Measurements from ENCODE around the gene MOG. TPM values are rescaled to one million over a fixed set of nuclear protein-coding genes. Genes with fewer than 3 reads are reported as not detected.
"Not testable (repeated sequence)": the region's sequence is repeated elsewhere in the genome, so short reads cannot be mapped to it uniquely, and the experiment has no call there.

MOG gene
- total RNA-seq, 1 experiment from 2014 or later, result not detected

DNA sequence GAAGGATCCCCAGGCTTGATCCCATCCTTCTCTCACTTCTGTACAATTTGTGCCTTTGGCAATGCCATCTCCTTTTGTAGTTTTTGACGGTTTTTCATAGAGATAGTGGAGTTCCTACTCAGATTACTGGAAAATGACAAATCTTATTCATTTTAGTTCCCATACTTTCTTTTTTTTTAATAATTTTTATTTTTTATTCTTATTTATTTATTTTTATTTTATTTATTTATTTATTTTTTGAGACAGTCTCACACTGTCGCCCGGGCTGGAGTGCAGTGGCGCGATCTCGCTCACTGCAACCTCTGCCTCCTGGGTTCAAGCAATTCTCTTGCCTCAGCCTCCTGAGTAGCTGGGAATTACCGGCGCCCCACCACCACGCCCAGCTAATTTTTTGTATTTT lies 19.6 kb upstream of the MOG start:
- no peak for DNase-seq (ENCODE audit: low read depth)

DNA sequence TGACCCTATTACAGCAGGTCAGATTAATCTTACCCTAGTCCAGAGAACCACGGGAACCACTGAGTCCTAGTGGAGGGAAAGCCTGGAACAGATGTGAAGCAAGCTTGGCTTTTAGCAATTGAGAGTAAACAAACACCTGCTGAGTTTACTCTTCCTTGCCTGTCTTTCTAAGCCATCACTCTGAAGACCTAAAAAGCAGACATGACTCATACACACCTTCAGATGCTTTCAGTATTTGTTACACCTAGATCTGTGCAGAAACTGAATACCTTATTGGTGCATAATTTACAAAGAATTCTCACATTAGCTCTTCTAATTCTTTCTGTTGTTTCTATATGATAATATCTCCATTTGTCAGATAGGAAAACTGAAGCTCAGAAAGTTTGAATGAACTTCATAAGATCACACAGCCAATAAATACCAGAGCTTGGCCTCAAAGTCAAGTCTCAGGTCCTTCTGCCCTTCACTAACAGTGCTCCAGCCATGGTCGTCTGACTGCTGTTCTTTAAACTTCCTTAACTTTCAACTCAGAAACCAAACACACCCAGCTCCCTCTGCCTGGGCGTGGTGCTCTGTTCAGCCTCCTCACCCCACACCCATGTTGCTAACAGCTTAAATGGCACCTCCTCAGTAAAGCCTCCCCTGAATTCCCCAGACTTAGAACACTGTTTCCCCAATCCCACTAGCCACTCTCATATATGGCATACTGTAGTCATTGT lies 15.3 kb upstream of the MOG start:
- no peak for DNase-seq (ENCODE audit: low read depth)

DNA sequence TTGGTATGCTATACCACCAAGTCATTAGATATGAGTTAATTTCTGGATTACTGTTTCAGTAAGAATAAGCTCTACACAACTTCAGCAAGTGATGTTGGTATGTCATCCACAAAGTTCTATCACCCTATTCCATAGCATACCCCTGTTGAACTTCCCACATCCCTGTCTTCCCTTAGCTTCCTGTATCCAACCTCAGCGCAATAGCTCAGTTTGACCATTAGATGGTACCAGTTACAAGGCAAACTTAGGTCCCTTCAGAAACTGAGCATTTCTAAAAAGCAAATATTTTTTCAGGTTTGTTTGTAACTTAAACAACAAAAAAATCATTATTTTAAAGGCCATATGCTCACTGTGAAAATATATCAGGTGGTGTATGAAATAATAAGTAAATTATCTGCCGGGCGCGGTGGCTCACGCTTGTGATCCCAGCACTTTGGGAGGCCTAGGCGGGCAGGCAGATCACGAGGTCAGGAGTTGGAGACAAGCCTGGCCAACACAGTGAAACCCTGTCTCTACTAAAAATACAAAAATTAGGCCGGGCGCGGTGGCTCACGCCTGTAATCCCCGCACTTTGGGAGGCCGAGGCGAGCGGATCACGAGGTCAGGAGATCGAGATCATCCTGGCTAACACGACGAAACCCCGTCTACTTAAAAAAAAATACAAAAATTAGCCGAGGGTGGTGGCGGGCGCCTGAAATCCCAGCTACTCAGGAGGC lies 8.8 kb upstream of the MOG start:
- DNase-seq (ENCODE audit: low read depth), result peak; percentile 46

DNA sequence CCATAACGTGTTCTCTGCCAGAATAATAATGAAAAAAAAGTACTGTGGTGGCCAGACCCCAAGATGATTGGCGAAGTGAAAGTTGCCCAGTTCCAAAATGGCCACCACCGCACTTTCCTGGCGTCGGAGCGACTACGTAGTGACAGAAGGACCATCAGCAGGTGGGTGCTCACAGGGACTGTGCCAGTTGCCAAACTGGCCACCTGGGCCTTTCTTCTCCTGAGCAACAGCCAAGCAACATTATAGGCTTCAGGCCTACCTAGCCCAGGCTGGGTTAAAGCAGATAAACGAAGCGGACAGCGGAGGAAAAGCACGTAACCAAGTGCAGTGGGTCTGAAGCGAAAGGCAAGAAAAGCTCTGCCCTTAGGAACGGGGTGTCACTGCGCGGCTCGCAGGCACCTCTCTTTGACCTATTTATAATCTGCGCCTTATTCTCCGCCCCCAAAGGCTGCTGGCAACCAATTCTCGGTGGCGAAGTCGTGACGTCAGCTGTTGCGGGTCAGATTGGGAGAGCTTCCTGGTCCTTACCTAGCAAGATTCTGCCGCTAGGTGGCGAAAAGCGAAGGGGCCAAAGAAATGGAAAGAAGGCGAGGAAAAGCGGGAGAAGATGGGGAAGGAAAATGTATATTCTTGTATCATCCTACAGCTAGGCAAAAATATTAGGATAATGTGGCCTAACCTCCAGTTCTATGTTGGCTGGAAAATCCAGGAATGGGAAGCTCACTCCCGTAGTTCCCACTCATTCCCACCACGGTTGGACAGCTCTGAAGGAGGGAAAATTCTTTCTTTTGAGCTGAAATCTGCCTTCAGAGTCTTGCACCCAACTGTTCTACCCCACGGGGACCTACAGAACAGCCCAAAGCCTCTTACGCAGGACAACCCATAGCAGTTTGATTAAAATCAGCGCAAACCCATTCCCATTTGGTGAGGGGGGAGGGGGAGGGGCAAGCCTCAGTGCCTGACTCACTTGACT lies 6.9 kb upstream of the MOG start:
- peak; percentile 93 for DNase-seq (ENCODE audit: low read depth)

DNA sequence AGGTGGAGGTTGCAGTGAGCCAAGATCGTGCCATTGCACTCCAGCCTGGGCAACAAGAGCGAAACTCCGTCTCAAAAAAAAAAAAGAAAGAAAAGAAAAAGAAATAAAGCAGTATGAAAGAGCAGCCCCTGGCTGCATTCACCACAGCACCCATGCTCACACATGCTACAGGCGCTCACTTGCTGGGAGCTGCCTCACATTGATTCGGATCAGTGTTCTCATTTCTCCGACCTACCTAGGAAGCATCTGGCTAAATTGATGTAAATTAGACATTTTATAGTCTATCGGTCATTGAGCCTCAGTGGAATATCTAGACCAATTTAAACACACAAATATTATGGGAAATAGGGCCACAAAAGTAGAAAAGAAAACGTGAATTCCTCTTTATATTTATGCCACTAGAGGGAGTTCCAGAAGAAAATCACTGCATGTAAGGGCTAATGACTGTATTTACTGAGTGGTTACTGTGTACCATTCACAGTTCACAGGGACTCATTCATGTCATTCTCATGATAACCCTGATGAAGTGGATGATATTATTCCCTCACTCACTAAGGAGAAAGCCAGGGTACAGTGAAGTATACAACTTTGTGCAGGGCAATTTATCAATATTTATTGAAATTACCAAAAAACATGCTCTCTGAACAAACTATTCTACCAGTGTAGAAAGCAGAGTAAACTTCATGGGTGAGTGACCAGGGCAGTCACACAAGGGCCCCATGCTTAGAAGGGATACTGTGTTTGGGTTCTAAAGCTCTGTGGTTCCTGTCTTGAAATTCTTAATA lies 5.3 kb upstream of the MOG start:
- DNase-seq (ENCODE audit: low read depth), result peak; percentile 43

DNA sequence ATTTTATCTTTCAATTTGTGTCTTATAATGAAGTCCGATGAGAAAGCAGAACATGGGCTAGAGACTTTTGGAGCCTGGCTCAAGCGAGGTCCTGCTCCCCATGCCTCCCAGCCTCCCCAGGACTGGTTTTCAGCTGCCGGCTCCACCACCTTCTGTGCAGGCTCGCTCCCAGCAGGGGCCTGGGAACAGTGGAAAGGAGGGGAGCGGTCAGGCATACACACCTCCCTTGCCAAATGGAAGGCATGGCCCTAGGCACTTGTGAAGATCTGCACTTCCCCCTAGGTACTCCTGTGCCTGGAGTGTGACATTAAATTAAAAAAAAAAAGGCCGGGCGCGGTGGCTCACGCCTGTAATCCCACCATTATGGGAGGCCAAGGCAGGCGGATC lies 4.7 kb upstream of the MOG start:
- DNase-seq (ENCODE audit: low read depth), result no peak

DNA sequence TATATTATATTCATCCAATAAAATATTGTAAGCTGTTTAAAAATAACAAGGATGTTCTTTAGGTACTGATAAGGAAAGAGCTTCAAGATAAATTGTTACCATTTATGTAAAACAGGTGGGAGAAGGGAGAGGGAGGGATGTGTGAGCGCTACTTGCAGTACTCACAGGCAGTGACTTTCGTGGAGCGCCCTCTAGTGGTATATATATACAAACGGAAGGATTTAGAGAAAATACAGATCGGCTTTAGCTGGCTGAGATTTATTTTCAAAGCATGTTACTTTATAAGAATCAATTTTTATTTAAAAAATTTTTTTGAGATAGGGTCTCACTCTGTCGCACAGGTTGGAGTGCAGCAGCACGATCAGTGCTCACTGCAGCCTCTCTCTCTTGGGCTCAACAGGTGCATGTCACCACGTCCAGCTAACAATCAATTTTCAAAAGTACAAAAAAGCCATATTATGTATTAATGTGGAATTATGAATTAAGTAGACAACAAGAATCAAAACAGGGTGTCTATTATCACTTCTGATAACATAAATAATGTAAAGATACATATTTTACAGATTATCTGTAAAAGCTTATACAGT lies 3.3 kb upstream of the MOG start:
- DNase-seq (ENCODE audit: low read depth), result peak; percentile 59

DNA sequence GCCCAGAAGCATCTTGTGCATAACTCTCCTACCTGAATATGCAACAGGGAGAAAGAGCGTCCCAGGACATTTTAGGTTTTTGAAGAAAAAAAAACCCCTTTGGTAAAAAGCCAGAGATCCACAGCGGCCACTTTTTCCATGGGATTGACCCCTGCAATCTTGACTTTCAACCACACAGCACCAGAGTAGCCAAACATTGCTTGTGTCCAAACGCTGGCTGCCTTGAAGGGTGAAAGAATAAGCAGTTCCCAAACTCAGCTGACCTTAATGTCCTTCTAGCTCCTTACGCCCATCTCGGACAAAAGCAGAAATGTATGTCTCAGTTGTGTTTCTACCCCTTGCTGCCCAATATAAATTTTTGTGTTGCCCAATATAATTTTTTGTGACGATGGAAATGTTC lies 1.2 kb upstream of the MOG start:
- no peak for DNase-seq (ENCODE audit: low read depth)

DNA sequence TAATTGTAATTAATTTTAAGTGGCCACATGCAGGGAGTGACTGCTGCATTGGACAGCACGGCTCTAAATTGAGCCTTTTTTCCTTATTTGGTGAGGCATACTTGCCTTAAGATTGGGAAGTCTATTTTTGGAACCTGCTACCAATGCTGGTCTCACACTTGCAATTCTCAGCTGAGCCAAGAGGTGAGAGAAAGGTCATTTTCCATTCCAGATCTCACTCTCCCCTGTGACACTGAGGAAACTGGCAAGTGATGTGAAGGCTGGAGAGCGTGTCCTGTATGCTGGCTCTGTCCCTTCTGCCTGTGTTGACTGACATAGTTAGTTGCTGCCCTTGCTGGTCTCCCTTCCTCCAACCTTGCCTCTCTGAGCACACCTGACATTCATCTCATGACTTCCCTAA lies 735 bp upstream of the MOG start:
- no peak for DNase-seq (ENCODE audit: low read depth)

DNA sequence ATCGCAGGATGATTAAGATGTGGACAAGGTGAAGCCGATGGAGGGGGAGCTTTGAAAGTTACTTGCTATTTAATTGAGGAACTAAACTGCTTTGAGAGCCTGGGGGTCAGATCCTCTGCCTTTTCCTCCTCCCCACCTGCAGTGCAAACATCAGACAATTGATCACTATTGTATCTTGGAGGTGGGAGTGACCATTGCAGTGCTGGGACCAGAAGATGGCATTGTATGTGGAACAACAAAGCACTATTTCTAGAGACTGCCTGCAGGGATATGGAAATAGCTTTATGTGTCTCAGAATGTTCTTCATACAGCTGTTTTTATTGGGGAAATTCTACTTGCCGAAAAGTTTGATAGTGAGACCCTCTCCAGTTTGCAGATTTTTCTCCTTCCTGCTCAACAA lies 4.2 kb downstream of the MOG start:
- no peak for DNase-seq (ENCODE audit: low read depth)

DNA sequence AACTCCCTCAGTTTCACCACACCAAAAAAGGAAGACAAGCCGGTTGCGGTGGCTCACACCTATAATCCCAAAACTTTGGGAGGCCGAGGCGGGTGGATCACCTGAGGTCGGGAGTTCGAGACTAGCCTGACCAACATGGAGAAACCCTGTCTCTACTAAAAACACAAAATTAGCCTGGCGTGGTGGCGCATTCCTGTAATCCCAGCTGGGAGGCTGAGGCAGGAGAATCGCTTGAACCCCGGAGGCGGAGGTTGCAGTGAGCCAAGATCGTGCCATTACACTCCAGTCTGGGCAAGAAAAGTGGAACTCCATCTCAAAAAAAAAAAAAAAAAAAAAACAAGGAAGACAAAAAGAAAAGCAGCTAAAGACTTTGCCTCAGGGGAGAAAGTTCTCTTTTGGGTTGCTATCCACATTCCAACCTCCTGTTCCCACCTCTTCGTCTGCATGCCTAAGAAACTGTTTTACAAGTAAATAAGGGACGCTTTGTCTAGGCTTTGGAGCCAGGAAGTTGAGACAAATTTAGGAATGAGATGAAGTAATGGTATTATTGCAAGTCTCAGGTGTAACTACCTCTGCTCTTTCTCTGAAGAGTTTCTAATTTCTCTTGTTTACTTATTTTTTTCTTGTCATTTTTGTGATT lies 4.7 kb downstream of the MOG start:
- peak; percentile 72 for DNase-seq (ENCODE audit: low read depth)

DNA sequence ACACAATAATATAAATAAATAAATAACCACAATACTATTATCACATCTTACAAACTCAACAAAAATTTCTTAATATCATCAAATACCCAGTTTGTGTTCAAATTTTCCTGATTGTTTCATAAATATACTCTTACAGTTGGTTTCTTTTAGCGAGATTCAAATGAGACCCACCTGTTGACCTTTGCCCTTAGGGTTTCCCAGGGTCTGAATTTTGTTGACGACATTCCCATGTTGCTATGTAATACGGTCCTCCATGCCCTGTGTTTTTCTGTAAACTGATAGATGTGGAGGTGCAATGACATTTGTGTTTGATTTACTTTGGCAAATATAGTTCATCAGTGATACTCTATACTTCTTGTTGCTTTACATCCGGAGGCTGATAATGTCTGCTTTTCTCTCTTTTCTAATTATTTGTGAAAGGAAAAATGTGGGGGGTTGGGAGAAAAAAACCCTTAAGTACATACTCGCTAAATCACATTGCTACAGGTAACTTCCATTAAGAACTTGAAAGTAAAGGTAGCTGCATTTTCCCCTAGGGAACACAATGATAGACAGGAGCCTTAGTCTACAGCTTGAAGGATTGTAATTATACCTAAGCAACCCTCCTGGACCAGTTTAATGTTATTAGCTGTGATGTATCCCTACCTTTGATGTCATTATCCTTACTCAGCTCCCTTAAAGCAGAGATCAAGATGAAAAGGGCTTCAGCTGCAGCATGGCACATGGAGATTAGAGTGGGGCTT lies 6.6 kb downstream of the MOG start:
- no peak for DNase-seq (ENCODE audit: low read depth)

DNA sequence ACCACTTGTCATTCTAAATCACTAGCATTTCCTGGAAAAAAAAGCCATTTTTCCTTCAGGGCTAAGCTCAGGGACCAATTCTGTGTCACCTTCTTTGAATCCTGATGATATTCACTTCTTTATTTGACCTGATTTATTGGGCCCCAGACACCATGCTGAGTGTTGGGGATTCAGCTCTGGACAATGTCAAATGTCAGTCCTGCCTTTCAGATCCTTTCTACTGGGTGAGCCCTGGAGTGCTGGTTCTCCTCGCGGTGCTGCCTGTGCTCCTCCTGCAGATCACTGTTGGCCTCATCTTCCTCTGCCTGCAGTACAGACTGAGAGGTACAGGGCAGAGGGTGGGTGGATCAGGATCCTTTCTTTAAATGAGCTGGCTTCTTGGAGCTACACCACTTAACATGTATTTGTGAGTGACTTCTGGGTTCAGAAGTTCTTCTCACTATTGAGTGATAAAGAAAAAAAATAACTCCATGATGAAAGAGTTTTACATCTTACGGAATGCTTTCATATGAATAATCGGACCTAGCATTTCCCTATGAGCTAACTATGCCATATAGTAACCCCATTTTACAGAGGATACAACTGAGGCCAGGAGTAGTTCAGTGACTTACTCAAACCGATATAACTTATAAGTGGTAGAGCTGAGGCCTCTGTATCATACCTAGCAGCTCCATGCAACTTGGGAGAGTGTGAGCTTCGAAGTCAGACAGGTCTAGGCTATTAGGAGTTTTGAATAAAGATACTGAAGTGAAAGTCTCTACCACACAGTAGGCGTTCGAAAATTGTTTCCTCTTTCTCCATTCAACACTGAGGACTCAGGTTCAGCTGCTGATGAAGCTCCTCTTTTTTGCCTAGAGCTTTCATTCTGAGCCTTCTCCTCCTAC lies 9.3 kb downstream of the MOG start:
- DNase-seq (ENCODE audit: low read depth), result no peak

DNA sequence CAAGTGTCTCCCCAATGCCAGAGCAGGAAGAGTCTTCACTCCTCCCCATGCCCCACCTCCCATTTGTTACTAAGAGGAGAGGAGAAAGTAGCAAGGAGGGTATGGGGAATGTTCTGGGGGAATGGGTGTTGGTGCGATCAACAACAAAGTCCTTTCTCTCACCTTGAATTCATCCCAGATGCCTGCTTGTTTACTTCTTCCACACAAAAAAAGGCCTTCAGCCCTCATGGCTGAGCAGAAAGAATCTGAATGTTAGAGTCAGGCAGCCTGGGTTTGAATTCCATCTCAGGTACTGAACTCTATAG lies 9.9 kb downstream of the MOG start:
- DNase-seq (ENCODE audit: low read depth), result no peak

DNA sequence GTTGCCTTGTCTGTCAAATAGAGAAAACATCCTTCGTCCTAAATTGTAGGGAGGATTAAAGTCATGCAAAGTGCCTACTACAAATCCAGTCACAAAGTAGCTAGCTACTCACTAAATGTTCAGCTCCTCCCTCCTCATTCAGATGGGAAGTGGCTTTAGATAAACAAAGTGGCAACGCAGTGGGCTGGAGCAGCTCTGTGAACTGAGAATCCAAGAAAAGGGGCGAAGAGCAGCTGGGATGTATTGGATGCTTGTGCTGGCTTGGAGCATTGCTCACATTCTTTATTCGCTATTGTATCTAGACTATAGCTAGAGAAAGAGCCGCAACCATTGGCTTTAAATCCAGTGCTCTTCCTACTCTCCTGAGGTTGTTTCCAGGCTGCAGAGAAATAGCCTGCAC lies 10.3 kb downstream of the MOG start:
- no peak for DNase-seq (ENCODE audit: low read depth)

DNA sequence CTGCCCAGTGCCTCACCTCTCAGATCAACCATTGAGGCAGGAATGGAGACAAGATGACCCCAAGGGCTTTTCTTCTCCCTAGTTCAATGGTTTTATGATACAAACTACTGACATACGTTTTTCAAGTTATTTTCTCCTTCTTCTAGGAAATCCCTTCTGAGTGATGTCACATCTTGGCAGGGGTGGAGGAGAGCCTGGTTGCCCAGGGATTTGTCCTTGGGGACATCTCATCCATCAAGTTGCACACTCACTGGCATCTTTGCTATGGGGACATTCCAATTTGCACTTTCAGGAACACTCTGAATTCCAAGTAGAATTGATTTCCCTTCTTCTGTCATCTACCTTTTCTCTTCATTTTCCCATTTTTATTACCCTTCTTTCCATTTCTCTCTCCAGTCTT lies 14.1 kb downstream of the MOG start:
- DNase-seq (ENCODE audit: low read depth), result no peak

DNA sequence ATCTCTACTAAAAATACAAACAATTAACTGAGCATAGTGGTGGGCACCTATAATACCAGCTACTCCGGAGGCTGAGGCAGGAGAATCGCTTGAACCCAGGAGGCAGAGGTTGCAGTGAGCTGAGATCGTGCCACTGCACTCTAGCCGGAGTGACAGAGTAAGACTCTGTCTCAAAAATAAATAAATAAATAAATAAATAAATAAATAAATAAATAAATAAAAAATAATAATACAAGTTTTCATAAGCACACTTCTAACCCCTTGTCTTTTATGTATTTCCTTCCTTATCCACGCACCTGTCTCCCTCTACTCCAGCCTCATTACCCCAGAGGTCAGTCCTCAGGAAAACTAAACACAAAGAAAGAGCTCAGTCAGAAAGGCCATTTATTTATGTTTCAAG lies 15.2 kb downstream of the MOG start:
- not testable (repeated sequence) for DNase-seq (ENCODE audit: low read depth)

DNA sequence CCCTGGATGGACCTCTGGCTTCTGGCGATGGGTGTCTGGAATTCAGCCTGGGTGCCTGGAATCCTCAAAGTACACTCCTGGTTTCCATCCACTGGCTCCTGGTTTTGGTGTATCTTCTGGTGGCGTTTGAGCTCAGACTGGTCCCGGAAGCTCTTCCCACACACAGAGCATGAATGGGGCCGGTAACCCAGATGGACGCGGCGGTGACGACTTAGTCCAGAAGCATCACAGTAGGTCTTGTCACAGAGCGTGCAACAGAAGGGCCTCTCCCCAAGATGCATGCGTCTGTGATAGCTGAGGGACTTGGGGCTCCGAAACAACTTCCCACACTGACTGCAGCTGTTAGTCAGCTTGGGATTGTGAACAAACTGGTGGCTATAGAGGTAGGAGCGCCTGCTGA lies 16.3 kb downstream of the MOG start:
- no peak for DNase-seq (ENCODE audit: low read depth)

DNA sequence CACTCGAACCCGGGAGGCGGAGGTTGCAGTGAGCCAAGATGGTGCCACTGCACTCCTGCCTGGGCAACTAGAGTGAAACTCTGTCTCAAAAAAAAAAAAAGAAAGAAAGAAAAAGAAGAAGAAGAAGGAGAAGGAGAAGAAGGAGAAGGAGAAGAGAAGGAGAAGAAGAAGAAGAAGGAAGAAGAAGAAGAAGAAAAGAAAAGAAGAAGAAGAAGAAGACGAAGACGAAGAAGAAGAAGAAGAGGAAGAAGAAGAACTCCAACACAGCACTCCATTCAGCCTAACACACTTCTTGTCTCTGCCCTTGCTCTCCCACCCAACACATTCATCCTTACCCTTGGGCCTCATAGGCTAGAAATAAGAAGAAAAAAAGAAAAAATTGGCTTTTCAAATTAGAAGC lies 17.1 kb downstream of the MOG start:
- DNase-seq (ENCODE audit: low read depth), result no peak

All from RPMI7951 (cell line).